Mononuclear cell (primary cell): Measurements from ENCODE around the gene PYGM. TPM values are rescaled to one million over a fixed set of nuclear protein-coding genes. Genes with fewer than 3 reads are reported as not detected.

Source experiments
- H3K27me3 ChIP-seq: 2 replicates; pipeline ENCODE4 v1.6.0; 2011; ENCODE audit warnings: low read length, control low read depth; ENCODE audit not compliant: insufficient read depth
- H3K4me1 ChIP-seq: 2 replicates; pipeline ENCODE4 v1.5.1; 2011; ENCODE audit warnings: mild to moderate bottlenecking, low read length, control low read depth; ENCODE audit not compliant: insufficient read depth
- H3K4me3 ChIP-seq: 2 replicates; pipeline ENCODE4 v1.5.1; 2011; ENCODE audit warnings: mild to moderate bottlenecking, low read length, moderate library complexity
- H3K9me3 ChIP-seq: 2 replicates; pipeline ENCODE4 v1.5.1; 2011; ENCODE audit warnings: low read depth, mild to moderate bottlenecking, control low read depth, low read length
- total RNA-seq: library from RNA; depleted of rRNA; stranded (reverse); fragments of >200 nt; gene quantifications from one replicate; pipeline ENCODE4 v1.2.3, GENCODE V29; 2012

Gene PYGM
- total RNA-seq, 1 donor = 4.8 TPM

GRCh38 chr11:64796047-64796756 lies 36.4 kb upstream of the PYGM start:
- Histone ChIP-seq H3K4me1 (peaks cover 21% of the 10 kb centered on the region), H3K27me3 (no peaks in the 10 kb centered on the region), H3K4me3 (no peak overlapping the region), H3K9me3 (no peaks in the 10 kb centered on the region)

DNA sequence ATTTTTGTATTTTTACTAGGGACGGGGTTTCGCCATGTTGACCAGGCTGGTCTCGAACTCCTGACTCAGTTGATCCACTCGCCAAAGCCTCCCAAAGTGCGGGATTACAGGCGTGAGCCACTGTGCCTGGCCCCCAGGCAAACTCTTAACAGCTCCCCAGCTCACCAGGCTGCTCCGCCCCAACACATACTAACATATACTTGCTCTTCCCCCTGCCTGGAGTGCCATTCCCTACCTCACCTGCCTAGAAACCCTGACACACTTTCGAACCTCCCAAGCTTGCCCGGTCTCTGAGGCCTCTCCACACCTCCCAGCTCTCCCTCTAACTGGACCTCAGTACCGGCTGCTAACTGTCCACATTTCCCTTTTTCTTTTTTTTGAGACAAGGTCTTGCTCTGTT lies 34.8 kb upstream of the PYGM start:
- peaks cover 6% of the 10 kb centered on the region for H3K4me1 ChIP-seq
- no peak overlapping the region for H3K4me3 ChIP-seq

DNA sequence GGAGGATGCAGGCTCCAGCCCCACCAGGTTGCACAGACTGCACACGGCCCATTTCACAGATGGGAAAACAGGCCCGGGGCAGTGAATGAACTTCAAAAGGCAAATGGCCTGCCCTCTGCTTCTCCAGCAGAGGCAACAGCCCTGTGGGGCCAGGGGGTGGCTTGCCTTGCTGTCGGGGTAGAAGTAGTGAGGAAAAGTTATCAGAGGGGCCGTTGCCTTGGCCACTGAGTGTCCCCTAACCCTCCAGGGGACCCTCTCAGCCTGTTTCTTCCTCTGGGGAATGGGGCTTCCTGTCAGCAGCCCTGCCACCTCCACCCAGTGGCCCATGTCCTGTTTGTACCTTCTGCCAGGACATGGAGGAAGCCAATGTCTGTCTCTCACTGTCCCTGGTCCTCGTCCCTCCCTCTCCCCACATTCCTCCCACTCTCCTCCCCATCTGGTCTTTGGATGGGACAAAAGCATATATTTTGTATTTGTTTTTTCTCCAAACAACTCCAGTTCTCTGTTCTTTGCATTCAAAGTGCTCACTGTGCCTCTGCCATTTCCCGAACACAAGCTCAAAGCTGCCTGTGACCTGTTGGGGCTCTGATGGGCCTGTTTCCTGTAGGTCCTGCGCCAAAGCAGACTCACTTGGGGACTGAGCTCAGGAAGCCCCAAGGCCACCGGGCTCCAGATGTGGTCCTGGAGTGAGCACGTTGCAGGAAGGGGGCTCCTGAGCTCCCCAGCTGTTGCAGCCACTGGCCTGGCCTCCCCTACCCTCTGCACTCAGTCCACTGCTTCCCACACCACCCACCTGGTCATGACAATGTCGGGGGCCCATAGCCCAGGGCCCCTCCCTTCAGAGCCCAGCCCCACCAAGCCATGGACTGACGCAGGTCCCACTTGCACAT lies 33.7 kb upstream of the PYGM start:
- no peaks in the 10 kb centered on the region for H3K27me3 ChIP-seq
- H3K4me1 ChIP-seq = no peaks in the 10 kb centered on the region
- no peaks in the 10 kb centered on the region for H3K9me3 ChIP-seq
- H3K4me3 ChIP-seq = no peak overlapping the region

More for the DNA sequence above, 34.8 kb upstream of the PYGM start:
- no peaks in the 10 kb centered on the region for H3K27me3 ChIP-seq
- no peaks in the 10 kb centered on the region for H3K9me3 ChIP-seq

DNA sequence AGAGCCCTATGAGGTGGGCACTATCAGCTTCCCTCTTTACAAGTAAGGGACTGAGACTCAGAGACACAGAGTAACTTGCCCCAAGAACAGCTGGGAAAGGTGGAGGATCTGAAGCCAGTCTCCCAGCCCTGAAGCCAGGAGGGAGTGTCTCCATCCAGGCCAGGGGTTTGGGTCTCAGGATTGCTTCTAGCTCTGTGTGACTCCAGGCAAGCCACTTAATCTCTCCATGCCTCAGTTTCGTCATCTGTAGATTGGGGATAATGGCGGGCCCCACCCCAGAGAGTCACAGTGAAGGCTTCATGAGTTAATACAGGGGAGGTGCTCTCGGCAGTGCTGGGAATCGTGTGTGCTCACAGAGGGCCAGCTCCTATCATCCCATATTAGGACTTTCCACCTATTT lies 32.7 kb upstream of the PYGM start:
- Histone ChIP-seq H3K27me3 (no peaks in the 10 kb centered on the region), H3K4me1 (peaks cover 4% of the 10 kb centered on the region), H3K4me3 (no peak overlapping the region), H3K9me3 (no peaks in the 10 kb centered on the region)

DNA sequence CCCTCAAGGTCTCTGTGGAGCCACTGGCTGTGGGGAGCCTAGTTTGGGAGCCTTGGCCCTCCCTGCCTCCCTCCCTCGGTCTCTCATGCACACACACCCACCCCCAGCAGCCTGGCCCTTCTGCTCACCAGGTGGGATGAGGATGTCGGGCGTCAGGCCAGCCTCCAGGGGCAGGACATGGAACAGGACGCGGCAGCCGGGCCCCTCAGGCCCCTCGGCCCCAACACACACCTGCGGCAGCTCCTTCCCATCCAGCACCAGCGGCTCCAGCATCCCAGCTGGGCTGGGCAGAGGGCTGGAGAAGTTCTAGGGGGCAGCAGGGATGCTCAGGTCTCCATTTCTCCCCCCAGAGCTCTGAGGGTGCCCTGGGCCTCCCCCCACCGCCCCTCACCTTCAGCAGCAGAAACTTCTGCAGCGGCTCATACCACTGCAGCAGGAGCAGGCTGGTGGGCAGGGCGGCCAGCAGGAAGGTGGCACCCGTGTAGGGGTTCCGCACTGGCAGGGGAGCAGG lies 32.1 kb upstream of the PYGM start:
- Histone ChIP-seq H3K9me3 (no peaks in the 10 kb centered on the region), H3K4me1 (peaks cover 4% of the 10 kb centered on the region), H3K4me3 (no peak overlapping the region), H3K27me3 (no peaks in the 10 kb centered on the region)

GRCh38 chr11:64790205-64791095 lies 30.7 kb upstream of the PYGM start:
- no peak overlapping the region for H3K4me3 ChIP-seq
- H3K27me3 ChIP-seq = no peaks in the 10 kb centered on the region

GRCh38 chr11:64789331-64790204 lies 29.8 kb upstream of the PYGM start:
- Histone ChIP-seq H3K4me1 (peaks cover 4% of the 10 kb centered on the region), H3K9me3 (no peaks in the 10 kb centered on the region), H3K4me3 (no peak overlapping the region), H3K27me3 (no peaks in the 10 kb centered on the region)

More at GRCh38 chr11:64790205-64791095, 30.7 kb upstream of the PYGM start:
- Histone ChIP-seq H3K4me1 (peaks cover 4% of the 10 kb centered on the region), H3K9me3 (no peaks in the 10 kb centered on the region)

- Histone ChIP-seq H3K4me1 (peaks cover 4% of the 10 kb centered on the region), H3K9me3 (no peaks in the 10 kb centered on the region), H3K4me3 (no peak overlapping the region), H3K27me3 (no peaks in the 10 kb centered on the region)
Observed at GRCh38 chr11:64788321-64789215, 28.8 kb upstream of the PYGM start.

DNA sequence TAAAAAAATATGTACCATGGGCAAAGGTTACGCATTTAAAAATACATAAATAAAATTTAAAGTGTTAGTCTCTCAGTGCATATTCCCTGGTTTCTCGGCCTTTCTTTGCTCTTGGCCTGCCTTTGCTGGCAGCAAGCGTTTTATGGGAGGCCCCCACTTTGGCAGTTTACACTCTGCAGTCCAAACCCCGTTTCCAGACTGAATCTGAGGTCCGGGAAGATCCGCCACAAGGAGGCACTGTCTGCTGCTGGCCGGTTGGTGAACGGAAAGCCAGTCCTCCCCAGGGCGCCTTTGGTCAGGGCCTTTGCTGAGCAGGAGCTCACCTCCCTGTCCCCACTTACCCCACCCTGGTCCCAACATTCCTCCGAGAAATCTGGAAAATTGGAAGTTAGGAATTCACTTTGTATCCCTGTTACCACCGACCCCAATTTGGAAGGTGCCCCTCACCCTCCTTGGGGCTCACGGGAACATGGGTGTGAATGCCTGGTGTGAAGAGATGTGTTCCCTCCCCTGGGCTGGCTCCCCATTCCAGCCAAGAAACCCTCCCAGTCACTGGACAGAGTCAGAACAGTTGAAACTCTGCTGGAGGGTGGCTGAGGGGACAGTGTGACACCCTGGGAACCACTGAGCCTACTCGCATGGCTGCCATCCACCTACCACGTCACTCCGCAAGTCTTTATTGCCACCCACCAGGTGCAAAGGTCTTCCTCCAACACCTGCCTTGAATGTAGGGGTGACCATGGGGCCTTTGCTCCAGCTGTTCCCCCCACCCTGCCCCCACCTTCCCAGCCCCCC lies 27.9 kb upstream of the PYGM start:
- Histone ChIP-seq H3K27me3 (no peaks in the 10 kb centered on the region), H3K4me3 (no peak overlapping the region), H3K9me3 (no peaks in the 10 kb centered on the region), H3K4me1 (peaks cover 4% of the 10 kb centered on the region)

DNA sequence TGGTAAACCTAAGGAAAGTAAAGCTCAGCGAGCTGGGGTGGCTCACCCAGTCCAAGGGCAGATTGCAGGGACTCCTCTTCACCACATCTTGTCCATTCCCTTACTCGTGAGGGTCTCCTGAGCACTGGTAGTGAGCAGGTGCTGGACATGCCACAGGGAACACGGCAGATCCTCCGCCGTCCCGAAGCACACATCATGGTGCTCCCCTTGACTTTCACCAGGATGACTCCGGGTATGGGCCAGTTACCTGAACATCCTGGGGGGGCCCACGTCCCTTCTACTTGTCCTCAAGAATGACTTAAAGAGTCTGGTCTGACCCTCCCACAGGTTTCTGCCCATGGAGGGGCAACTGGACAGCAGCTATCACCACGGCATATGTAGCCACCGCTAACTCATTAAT lies 26.5 kb upstream of the PYGM start:
- Histone ChIP-seq H3K4me3 (no peak overlapping the region), H3K9me3 (no peaks in the 10 kb centered on the region), H3K4me1 (peaks cover 4% of the 10 kb centered on the region), H3K27me3 (no peaks in the 10 kb centered on the region)

DNA sequence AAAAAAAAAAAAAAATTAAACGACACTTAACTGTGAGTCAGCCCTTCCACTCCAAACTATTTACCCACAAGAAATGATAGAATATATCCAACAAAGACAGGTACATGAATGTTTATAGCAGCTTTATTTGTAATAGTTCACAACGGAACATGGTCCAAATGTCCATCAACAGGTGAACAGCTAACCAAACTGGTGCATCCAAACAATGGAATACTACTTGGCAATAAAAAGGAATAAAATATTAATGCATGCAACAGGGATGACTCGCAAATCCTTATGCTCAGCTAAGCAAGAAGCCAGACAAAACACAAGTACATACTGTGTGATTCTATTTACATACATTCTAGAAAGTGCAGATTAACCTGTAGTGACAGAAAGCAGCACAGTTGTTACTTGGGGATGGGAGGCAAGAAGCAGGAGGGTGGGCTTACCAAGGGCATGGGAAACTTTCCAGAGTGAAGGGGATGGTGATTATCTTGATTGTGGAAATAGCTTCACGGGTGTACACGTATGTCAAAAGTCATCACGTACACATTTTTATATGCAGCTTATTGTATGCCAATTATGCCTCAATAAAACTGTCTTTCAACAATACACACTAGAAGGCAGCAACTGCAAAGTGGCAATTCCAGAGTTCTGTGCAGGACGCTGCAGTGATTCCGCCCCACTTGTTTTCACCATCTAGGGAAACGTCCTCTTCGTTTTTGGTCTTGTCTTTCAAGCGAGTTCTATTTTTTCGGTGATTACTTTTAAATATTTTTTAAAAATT lies 25.2 kb upstream of the PYGM start:
- Histone ChIP-seq H3K9me3 (no peaks in the 10 kb centered on the region), H3K4me1 (peaks cover 13% of the 10 kb centered on the region), H3K4me3 (no peak overlapping the region), H3K27me3 (no peaks in the 10 kb centered on the region)
